Neutrophil (primary cell): ENCODE data around the gene TSPAN9.

ENCODE experiments used
- H3K27ac ChIP-seq: fragments of 200-600 bp; sonication (generic); 2 replicates; pipeline ENCODE4 v1.5.1; 2016; ENCODE audit warnings: mild to moderate bottlenecking, moderate library complexity
- H3K27me3 ChIP-seq: fragments of 200-600 bp; sonication (generic); 2 replicates; pipeline ENCODE4 v1.6.0; 2016; ENCODE audit warnings: mild to moderate bottlenecking
- H3K36me3 ChIP-seq: fragments of 200-600 bp; sonication (generic); 2 replicates; pipeline ENCODE4 v1.5.1; 2017
- H3K4me1 ChIP-seq, 2 experiments: fragments of 200-600 bp in 1 of 2; sonication (generic) in 1 of 2; 1 replicate in 1 of 2; 2 replicates in 1 of 2; pipeline versions ENCODE4 v1.5.1 to v1.6.1; 2013 to 2016; ENCODE audit warnings: low read depth in 1 of 2, low read length in 1 of 2, mild to moderate bottlenecking in 1 of 2, moderate library complexity in 1 of 2; ENCODE audit not compliant: control insufficient read depth in 1 of 2, insufficient read depth in 1 of 2
- H3K4me3 ChIP-seq, 2 experiments: fragments of 200-600 bp in 1 of 2; sonication (generic) in 1 of 2; 1 replicate in 1 of 2; 2 replicates in 1 of 2; pipeline ENCODE4 v1.5.1; 2013 to 2016; ENCODE audit warnings: low read depth in 1 of 2, low read length in 1 of 2, mild to moderate bottlenecking in 1 of 2, moderate library complexity in 1 of 2
- H3K9me3 ChIP-seq: fragments of 200-600 bp; sonication (generic); 2 replicates; pipeline ENCODE4 v1.5.1; 2016
- TF ChIP-seq, protein P1 (sequence below): fragments of 200-600 bp; sonication (generic); IDR thresholded peaks from 2 replicates; pipeline ENCODE4 v1.5.1; 2016; ENCODE audit warnings: antibody characterized with exemption

The TSPAN9 gene

DNA sequence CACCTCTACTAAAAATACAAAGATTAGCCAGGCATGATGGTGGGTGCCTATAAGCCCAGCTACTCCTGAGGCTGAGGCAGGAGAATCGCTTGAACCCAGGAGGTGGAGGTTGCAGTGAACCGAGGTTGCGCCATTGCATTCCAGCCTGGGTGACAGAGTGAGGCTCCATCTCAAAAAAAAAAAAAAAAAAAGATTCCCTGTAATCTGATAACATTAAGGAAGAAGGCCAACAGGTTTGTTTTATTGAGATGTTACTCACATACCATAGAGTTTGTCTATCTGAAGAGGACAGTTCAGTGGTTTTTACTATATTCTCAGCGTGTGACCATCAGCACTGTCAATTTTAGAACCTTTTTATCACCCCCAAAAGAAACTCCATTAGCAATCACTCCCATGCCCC is 37.5 kb downstream of the TSPAN9 start:
- TF ChIP-seq, protein P1, sequence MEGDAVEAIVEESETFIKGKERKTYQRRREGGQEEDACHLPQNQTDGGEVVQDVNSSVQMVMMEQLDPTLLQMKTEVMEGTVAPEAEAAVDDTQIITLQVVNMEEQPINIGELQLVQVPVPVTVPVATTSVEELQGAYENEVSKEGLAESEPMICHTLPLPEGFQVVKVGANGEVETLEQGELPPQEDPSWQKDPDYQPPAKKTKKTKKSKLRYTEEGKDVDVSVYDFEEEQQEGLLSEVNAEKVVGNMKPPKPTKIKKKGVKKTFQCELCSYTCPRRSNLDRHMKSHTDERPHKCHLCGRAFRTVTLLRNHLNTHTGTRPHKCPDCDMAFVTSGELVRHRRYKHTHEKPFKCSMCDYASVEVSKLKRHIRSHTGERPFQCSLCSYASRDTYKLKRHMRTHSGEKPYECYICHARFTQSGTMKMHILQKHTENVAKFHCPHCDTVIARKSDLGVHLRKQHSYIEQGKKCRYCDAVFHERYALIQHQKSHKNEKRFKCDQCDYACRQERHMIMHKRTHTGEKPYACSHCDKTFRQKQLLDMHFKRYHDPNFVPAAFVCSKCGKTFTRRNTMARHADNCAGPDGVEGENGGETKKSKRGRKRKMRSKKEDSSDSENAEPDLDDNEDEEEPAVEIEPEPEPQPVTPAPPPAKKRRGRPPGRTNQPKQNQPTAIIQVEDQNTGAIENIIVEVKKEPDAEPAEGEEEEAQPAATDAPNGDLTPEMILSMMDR, result no peak
- Histone ChIP-seq H3K4me3 (no peak overlapping the region), H3K27ac (no peak overlapping the region), H3K9me3 (no peaks in the 10 kb centered on the region), H3K27me3 (peaks cover 91% of the 10 kb centered on the region), H3K4me1 (no peaks in the 10 kb centered on the region), H3K36me3 (no peaks in the 10 kb centered on the region)

GRCh38 chr12:3115078-3115477 is 37.9 kb downstream of the TSPAN9 start:
- no peaks in the 10 kb centered on the region for H3K4me1 ChIP-seq
- H3K4me3 ChIP-seq, result no peak overlapping the region
- H3K9me3 ChIP-seq, result no peaks in the 10 kb centered on the region
- TF ChIP-seq, protein P1, result no peak
- H3K27ac ChIP-seq, result no peak overlapping the region
- peaks cover 91% of the 10 kb centered on the region for H3K27me3 ChIP-seq
- no peaks in the 10 kb centered on the region for H3K36me3 ChIP-seq

- H3K27ac ChIP-seq, result no peak overlapping the region
- H3K27me3 ChIP-seq, result peaks cover 91% of the 10 kb centered on the region
- H3K4me3 ChIP-seq, result no peak overlapping the region
- no peaks in the 10 kb centered on the region for H3K9me3 ChIP-seq
- H3K36me3 ChIP-seq, result no peaks in the 10 kb centered on the region
- TF ChIP-seq, protein P1, result no peak
- H3K4me1 ChIP-seq, result no peaks in the 10 kb centered on the region
Observed at GRCh38 chr12:3116106-3116844, 39.1 kb downstream of the TSPAN9 start.

GRCh38 chr12:3117144-3117581 is 40.0 kb downstream of the TSPAN9 start:
- Histone ChIP-seq H3K4me3 (no peak overlapping the region), H3K36me3 (no peaks in the 10 kb centered on the region), H3K9me3 (no peaks in the 10 kb centered on the region), H3K27ac (no peak overlapping the region), H3K27me3 (peaks cover 90% of the 10 kb centered on the region), H3K4me1 (no peaks in the 10 kb centered on the region)
- TF ChIP-seq, protein P1, result no peak

DNA sequence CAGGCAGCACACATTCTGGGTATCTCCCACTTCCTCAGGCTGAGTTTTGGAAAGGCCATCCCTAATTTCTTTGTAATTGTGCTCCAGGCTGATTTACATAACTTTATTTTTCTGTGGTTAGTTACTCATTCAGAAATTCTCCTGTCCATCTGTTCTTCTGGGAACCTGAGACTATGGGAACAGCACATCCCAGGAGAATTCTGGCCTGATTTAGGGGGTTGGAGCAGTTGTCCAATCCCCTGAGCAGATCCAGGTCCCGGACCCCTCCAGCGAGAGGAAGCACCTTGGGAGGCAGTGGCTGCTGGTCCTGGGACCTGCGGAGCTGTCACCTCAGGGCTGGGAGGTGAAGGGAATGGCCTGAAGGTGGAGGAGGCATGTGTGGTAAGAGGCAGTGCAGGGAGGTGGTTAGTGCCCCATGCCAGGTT is 40.4 kb downstream of the TSPAN9 start:
- TF ChIP-seq, protein P1, result no peak
- Histone ChIP-seq H3K4me1 (no peaks in the 10 kb centered on the region), H3K27ac (no peak overlapping the region), H3K36me3 (no peaks in the 10 kb centered on the region), H3K27me3 (peaks cover 94% of the 10 kb centered on the region), H3K9me3 (no peaks in the 10 kb centered on the region), H3K4me3 (no peak overlapping the region)
